ENCODE data around the gene LAPTM4A.

GRCh38 chr2:20001361-20001863, 50.0 kb downstream of the LAPTM4A start:
- TF ChIP-seq, protein P1, sequence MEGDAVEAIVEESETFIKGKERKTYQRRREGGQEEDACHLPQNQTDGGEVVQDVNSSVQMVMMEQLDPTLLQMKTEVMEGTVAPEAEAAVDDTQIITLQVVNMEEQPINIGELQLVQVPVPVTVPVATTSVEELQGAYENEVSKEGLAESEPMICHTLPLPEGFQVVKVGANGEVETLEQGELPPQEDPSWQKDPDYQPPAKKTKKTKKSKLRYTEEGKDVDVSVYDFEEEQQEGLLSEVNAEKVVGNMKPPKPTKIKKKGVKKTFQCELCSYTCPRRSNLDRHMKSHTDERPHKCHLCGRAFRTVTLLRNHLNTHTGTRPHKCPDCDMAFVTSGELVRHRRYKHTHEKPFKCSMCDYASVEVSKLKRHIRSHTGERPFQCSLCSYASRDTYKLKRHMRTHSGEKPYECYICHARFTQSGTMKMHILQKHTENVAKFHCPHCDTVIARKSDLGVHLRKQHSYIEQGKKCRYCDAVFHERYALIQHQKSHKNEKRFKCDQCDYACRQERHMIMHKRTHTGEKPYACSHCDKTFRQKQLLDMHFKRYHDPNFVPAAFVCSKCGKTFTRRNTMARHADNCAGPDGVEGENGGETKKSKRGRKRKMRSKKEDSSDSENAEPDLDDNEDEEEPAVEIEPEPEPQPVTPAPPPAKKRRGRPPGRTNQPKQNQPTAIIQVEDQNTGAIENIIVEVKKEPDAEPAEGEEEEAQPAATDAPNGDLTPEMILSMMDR (IDR thresholded peaks at IDR 0.05; ENCODE audit: low read depth, low read length): no peak
- no peak for TF ChIP-seq EZH2phosphoT487 (IDR thresholded peaks at IDR 0.05; ENCODE audit: low read depth)

All from OCI-LY3 (cell line).